ENCODE measurements around the gene MAP2K7.

Gene MAP2K7

DNA sequence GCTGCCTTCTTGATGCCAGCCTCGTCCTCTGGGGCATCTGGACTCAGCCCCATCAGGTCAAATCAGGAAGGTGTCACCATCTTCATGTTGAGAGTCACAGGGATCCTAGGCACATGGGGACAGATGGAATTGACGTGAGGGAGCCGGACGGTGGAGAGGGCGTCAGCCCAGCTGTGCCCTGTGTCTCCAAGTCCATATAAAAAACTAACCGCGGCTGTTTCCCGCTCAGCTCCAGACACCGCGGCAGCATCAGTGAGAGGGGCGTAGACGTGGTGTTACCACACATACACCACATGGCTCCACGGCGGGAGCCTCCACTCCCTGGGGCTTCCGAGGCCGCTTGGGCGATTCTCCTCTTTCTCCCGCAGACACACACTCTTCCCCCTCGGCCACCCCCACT, 23.8 kb upstream of the MAP2K7 start:
- no peak overlapping the region for H3K4me3 ChIP-seq (ENCODE audit: low read depth, low read length)
- TF ChIP-seq, protein P1, sequence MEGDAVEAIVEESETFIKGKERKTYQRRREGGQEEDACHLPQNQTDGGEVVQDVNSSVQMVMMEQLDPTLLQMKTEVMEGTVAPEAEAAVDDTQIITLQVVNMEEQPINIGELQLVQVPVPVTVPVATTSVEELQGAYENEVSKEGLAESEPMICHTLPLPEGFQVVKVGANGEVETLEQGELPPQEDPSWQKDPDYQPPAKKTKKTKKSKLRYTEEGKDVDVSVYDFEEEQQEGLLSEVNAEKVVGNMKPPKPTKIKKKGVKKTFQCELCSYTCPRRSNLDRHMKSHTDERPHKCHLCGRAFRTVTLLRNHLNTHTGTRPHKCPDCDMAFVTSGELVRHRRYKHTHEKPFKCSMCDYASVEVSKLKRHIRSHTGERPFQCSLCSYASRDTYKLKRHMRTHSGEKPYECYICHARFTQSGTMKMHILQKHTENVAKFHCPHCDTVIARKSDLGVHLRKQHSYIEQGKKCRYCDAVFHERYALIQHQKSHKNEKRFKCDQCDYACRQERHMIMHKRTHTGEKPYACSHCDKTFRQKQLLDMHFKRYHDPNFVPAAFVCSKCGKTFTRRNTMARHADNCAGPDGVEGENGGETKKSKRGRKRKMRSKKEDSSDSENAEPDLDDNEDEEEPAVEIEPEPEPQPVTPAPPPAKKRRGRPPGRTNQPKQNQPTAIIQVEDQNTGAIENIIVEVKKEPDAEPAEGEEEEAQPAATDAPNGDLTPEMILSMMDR (IDR thresholded peaks at IDR 0.05; ENCODE audit: borderline replicate concordance, insufficient read depth, low read depth, low read length): no peak

DNA sequence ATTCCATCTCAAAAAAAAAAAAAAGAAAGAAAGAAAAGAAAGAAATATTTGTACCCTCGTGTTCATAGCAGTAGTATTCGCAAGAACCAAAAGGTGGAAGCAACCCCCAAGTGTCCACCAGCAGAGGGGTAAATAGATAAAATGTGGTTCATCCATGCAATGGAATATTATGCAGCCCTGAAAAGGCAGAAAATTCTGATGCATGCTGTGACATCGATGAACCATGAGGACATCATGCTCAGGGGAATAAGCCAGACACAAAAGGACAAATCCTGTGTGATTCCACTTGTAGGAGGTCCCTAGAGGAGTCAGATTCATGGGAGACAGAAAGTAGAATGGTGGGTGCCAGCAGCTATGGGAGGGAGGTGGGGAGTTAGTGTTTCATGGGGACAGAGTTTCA, 21.8 kb upstream of the MAP2K7 start:
- TF ChIP-seq, protein P1 (IDR thresholded peaks at IDR 0.05; ENCODE audit: borderline replicate concordance, insufficient read depth, low read depth, low read length): no peak
- H3K4me3 ChIP-seq (ENCODE audit: low read depth, low read length): no peak overlapping the region

DNA sequence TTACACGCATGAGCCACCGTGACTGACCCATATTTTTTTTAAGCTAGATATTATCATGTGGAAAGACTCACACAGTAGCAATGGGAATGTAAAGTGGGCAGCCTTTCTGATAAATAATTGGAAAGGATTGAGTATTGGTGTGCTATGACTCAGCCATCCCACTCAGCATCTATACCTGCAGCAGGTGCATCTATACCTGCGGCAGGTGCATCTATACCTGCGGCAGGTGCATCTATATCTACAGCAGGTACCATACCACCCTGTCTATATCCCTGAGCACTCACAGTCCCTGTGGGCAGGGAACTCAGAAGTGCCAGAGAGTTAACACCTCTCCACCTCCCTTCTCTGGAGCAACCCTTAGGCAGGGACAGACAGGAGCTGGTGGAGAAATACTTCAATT, 20.6 kb upstream of the MAP2K7 start:
- TF ChIP-seq, protein P1 (IDR thresholded peaks at IDR 0.05; ENCODE audit: borderline replicate concordance, insufficient read depth, low read depth, low read length): no peak
- H3K4me3 ChIP-seq (ENCODE audit: low read depth, low read length): no peak overlapping the region

DNA sequence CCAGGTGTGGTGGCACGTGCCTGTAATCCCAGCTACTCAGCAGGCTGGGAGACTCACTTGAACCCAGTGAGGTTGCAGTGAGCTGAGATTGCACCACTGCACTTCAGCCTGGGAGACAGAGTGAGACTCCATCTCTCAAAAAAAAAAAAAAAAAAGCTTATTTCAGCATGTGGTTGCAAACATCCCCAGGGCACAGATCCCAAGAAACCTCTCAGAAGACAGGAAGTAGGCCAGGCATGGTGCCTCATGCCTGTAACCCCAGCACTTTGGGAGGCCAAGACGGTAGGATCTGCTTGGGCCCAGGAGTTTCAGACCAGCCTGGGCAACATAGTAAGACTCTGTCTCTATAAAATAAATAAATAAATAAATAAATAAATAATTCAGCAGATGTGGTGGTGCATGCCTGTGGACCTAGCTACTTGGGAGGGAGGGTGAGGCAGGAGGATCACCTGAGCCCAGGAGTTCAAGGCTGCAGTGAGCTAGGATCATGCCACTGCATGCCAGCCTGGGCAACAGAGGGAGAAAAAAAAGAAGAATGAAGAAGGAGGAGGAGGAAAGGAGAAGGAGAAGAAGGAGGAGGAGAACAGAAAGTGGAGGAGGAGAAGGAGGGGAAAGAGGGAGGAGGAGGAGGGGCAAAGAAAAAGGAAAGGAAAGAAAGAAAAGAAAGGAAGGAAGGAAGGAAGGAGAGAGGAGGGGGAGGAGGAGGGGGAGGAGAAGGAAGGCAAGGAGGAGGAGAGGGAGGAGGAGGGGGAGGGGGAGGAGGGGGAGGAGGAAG, 19.7 kb upstream of the MAP2K7 start:
- TF ChIP-seq, protein P1 (IDR thresholded peaks at IDR 0.05; ENCODE audit: borderline replicate concordance, insufficient read depth, low read depth, low read length): no peak
- no peak overlapping the region for H3K4me3 ChIP-seq (ENCODE audit: low read depth, low read length)

DNA sequence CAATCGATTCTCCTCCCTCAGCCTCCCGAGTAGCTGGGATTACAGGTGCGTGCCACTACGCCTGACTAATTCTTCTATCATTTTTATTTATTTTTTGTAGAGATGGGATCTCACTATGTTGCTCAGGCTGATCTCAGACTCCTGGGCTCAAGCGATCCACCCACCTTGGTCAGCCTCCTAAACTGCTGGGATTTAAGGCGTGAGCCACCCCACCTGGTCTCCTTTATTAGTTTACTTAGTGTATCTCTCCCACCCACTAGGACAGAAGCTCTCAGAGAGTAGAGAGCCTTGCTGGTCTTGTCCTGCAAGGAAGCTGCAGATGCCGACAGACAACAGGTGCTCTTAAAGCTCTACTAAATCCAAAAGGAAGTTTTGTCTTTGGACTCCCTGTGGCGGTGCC, 17.9 kb upstream of the MAP2K7 start:
- no peak overlapping the region for H3K4me3 ChIP-seq (ENCODE audit: low read depth, low read length)
- TF ChIP-seq, protein P1 (IDR thresholded peaks at IDR 0.05; ENCODE audit: borderline replicate concordance, insufficient read depth, low read depth, low read length): no peak

DNA sequence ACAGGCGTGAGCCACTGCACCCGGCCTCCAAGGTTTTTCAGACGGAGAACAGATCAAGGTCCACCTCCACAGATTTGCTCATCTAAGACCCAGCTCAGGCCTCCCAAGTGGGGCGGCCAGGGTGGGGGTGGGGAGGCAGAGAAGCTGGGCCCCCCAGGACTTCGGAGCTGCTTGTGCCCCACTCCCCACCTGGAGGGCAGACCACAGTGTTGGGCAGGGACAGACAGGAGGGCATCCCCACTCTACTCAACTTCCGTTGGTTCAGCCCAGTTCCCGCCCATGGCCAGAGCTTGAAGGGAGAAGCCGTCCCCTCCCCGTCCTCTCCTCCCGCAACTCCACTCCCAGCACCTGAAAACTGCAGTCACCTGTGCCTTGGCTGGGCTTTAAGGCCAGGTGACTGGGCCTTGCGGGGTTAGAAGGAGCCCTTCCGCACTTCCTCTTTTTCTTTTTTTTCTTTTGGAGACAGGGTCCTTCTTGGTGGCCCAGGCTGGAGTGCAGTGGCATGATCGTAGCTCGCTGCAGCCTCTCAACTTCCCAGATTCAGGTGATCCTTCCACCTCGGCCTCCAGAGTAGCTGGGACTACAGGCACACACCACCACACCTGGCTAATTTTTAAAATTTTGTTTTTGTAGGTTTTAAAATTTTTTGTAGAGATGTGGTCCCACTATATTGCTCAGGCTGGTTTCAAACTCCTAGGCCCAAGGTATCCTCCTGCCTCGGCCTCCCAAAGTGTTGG, 16.1 kb upstream of the MAP2K7 start:
- TF ChIP-seq, protein P1 (IDR thresholded peaks at IDR 0.05; ENCODE audit: borderline replicate concordance, insufficient read depth, low read depth, low read length): no peak
- H3K4me3 ChIP-seq (ENCODE audit: low read depth, low read length): no peak overlapping the region
